ENCODE data around the gene DLG5. TPM values are rescaled to one million over a fixed set of nuclear protein-coding genes. Genes with fewer than 3 reads are reported as not detected.

DLG5 gene
- total and polyA plus RNA-seq, 4 donors = 6.6 to 33.2 (median 15.8) TPM

DNA sequence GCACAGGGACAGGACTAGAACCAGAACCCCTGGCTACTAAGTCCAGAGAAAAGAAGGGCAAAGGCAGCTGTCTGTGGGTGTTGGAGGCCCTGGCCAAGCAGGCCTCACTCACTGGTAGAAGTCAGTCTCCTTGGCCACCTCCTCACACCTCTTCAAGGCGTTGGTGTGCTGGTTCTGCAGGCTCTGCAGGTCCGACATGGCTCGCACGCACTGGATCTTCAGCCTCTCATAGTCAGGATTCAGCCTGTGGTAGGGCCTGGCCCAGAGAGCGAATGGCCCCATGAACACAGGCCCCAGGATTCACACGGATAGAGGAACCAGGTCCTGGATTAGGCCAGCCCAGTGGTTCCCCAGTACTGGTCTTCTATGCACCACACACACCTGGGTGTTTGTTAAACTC lies 72.4 kb downstream of the DLG5 start:
- no peaks in the 10 kb centered on the region for H3K9me3 ChIP-seq (ENCODE audit: control insufficient read depth in 4 of 4, insufficient read depth in 3 of 4, low read length in 3 of 4)
- H3K9ac ChIP-seq (ENCODE audit: insufficient read depth in 1 of 2, low read length in 2 of 2) = no peak overlapping the region
- peaks cover 0 to 4% (median 0%) of the 10 kb centered on the region in 5 donors for H3K4me1 ChIP-seq (ENCODE audit: control insufficient read depth in 5 of 5, insufficient read depth in 5 of 5, low read length in 5 of 5)
- no peak overlapping the region for H3K27ac ChIP-seq (ENCODE audit: low read depth in 1 of 2, low read length in 1 of 2)
- no peak for ATAC-seq (ENCODE audit: insufficient read depth, low FRiP score)
- H3K4me3 ChIP-seq = no peak overlapping the region
- 92 to 96% methylated on average over 6 of the region's 6 CpGs for WGBS, 2 donors
- peaks cover 0 to 18% (median 16%) of the 10 kb centered on the region in 4 donors for H3K36me3 ChIP-seq (ENCODE audit: control insufficient read depth in 4 of 4, insufficient read depth in 4 of 4, low read length in 4 of 4)
- H3K27me3 ChIP-seq (ENCODE audit: control insufficient read depth in 3 of 3, insufficient read depth in 3 of 3, low read length in 2 of 3) = no peaks in the 10 kb centered on the region
- no peak for DNase-seq
- no peak for TF ChIP-seq CTCF (IDR thresholded peaks at IDR 0.05; ENCODE audit: control extremely low read depth, extremely low read depth)

GRCh38 chr10:77853256-77853655 lies 73.3 kb downstream of the DLG5 start:
- ATAC-seq (ENCODE audit: insufficient read depth, low FRiP score) = no peak
- TF ChIP-seq CTCF (IDR thresholded peaks at IDR 0.05; ENCODE audit: control extremely low read depth, extremely low read depth) = no peak

DNA sequence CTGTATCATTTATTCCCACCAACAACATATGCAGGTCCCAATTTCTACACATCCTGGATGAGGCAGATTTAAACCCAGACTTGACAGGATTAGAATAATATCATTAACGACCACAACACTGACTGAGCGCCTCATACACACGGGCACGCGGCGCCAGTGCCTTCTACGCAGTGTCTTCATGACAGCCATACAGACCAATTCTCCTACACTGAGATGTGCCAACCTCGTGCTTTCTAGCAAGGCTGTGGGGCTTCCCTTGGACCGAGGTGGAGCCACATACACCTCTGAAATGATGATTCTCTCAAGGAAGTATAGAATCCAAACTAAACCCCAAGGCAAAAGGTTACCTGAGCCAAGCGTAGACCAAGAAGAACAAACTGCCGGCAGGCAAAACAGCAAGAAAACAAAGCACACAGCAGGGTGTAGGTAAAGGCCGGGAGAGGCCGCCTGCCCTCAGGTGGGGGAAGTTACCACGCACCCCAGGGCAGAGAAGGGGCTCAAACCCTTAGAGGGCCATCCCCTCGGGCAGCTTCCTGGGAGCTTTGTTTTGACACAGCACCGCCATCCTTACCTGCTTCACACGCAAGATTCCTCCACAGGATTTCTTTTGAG lies 75.8 kb downstream of the DLG5 start:
- TF ChIP-seq CTCF (IDR thresholded peaks at IDR 0.05; ENCODE audit: control extremely low read depth, extremely low read depth) = no peak
- Histone ChIP-seq H3K27me3 (ENCODE audit: control insufficient read depth in 3 of 3, insufficient read depth in 3 of 3, low read length in 2 of 3) (no peaks in the 10 kb centered on the region), H3K4me1 (ENCODE audit: control insufficient read depth in 5 of 5, insufficient read depth in 5 of 5, low read length in 5 of 5) (peaks cover 0 to 18% (median 1%) of the 10 kb centered on the region in 5 donors), H3K9ac (ENCODE audit: insufficient read depth in 1 of 2, low read length in 2 of 2) (no peak overlapping the region), H3K4me3 (no peak overlapping the region), H3K9me3 (ENCODE audit: control insufficient read depth in 4 of 4, insufficient read depth in 3 of 4, low read length in 3 of 4) (no peaks in the 10 kb centered on the region), H3K36me3 (ENCODE audit: control insufficient read depth in 4 of 4, insufficient read depth in 4 of 4, low read length in 4 of 4) (peaks cover 0 to 18% (median 15%) of the 10 kb centered on the region in 4 donors), H3K27ac (ENCODE audit: low read depth in 1 of 2, low read length in 1 of 2) (no peak overlapping the region)
- ATAC-seq (ENCODE audit: insufficient read depth, low FRiP score) = no peak
- no peak for DNase-seq
- WGBS, 2 donors = 93 to 94% methylated on average over 17 of the region's 17 CpGs

More at GRCh38 chr10:77853256-77853655, 73.3 kb downstream of the DLG5 start:
- Histone ChIP-seq H3K36me3 (ENCODE audit: control insufficient read depth in 4 of 4, insufficient read depth in 4 of 4, low read length in 4 of 4) (peaks cover 0 to 18% (median 17%) of the 10 kb centered on the region in 4 donors), H3K9ac (ENCODE audit: insufficient read depth in 1 of 2, low read length in 2 of 2) (no peak overlapping the region), H3K27ac (ENCODE audit: low read depth in 1 of 2, low read length in 1 of 2) (no peak overlapping the region), H3K4me1 (ENCODE audit: control insufficient read depth in 5 of 5, insufficient read depth in 5 of 5, low read length in 5 of 5) (peaks cover 0 to 6% (median 0%) of the 10 kb centered on the region in 5 donors), H3K27me3 (ENCODE audit: control insufficient read depth in 3 of 3, insufficient read depth in 3 of 3, low read length in 2 of 3) (no peaks in the 10 kb centered on the region), H3K9me3 (ENCODE audit: control insufficient read depth in 4 of 4, insufficient read depth in 3 of 4, low read length in 3 of 4) (no peaks in the 10 kb centered on the region), H3K4me3 (no peak overlapping the region)
- 98 to 99% methylated on average over 16 of the region's 16 CpGs for whole genome bisulfite sequencing, 2 donors
- DNase-seq = no peak
